ENCODE measurements around the gene SNCG. TPM values are rescaled to one million over a fixed set of nuclear protein-coding genes. Genes with fewer than 3 reads are reported as not detected.
A peak's percentile ranks its signal among the peaks of the same experiment; 100 is the strongest.

SNCG gene
- total RNA-seq, 2 experiments from 2014 or later: not detected

DNA sequence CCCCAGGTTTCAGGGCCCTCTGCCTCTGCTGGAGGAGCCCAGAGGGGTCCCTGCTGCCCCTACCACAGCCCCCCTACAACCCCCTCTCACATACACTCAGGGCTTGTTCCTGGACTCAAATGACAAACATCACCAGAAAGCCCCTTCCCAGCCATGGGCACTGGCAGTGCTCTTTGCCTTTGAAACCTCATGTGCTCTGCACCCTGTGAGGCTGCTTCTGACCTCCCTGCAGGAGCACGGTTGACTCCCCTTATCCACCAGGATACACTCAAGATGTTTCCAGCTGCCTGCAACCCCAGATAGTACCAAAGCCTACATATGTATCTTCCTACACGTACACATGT, 6.4 kb downstream of the SNCG start:
- Mint-ChIP-seq H3K27ac (no peak overlapping the region), H3K4me3 (no peak overlapping the region), H3K9me3 (no peaks in the 10 kb centered on the region), H3K27me3 (peaks cover 11% of the 10 kb centered on the region), H3K4me1 (peaks cover 28% of the 10 kb centered on the region), H3K36me3 (ENCODE audit: low read depth) (no peaks in the 10 kb centered on the region)
- CTCF ChIA-PET: no interaction called here
- DNase-seq: peak; percentile 7
- POLR2A ChIA-PET: interaction anchor here (1.0 kb wide), 1 partner anchor 131 kb away, joined by 3 read pairs; the partner anchor contains the start of gene SHLD2

DNA sequence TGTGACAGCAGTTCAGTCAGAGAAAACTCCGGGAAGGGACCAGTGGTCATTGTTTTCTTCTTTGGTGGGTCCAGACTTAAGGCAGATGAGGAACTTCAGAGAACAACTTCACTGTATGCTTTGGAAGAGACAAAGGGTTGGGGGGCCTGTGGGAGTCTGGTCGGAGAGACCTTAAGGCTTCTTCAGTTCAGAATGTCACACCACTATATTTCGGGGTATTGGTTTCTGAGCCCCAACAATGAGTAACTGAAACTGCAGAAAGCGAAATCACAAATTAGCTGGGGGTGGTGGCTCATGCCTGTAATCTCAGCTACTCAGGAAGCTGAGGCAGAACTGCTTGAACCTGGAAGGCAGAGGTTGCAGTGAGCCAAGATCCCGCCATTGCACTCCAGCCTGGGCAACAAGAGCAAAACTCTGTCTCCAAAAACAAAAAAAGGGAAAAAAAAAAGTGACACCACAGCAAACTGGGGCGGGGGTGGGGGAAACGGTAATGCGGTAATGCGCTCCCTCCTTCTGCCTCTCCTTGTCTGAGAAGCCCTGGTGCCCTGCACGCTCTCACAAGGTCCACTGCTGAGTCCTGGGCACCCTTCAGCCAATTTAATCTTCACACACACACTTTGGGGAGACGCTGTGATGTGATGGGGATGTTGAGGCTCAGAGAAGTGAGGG, 7.7 kb downstream of the SNCG start:
- Mint-ChIP-seq H3K27ac (no peak overlapping the region), H3K36me3 (ENCODE audit: low read depth) (no peaks in the 10 kb centered on the region), H3K4me1 (peaks cover 33% of the 10 kb centered on the region), H3K9me3 (no peaks in the 10 kb centered on the region), H3K27me3 (peaks cover 11% of the 10 kb centered on the region), H3K4me3 (peak overlapping the region; percentile 41)
- DNase-seq: peak; percentile 24
- ChIA-PET POLR2A (interaction anchor here (1.0 to 1.7 kb wide), 6 partner anchors 9 to 129 kb away, joined by 3 to 8 read pairs (median 4); partner anchors contain the start of gene SHLD2), CTCF (interaction anchor here (0.6 to 1.6 kb wide), 12 partner anchors 8 to 273 kb away, joined by 3 to 9 read pairs (median 4); partner anchors contain the start of genes BMPR1A and SNCG)

DNA sequence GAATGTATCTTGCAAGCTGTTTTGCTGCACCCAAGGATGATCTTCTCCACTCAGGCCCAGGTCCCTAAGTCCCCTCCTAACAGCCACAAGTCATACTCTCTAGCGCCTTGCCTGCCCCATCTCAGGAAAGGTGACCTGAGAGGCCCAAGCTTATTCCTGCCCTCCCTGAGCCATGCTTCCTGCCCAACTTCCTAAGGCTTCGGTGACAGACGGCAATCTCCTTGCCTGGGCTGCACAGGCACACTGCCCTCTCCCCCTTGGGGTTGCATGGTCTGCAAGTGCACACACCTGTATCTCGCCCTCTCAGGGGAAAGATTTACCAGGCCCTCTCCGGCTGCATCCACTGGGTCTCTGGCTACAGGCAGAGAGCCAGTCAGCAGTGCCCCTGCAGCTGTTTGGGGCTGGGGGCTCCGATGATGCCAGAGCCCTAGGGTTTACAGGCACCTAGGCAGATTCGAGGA, 9.1 kb downstream of the SNCG start:
- no peak overlapping the region for H3K4me3 Mint-ChIP-seq
- no peak for DNase-seq
- CTCF ChIA-PET: interaction anchor here (0.7 to 1.6 kb wide), 5 partner anchors 22 to 274 kb away, joined by 3 to 4 read pairs (median 3); no protein-coding TSS in a partner anchor
- no peaks in the 10 kb centered on the region for H3K36me3 Mint-ChIP-seq (ENCODE audit: low read depth)
- POLR2A ChIA-PET: interaction anchor here (1.0 to 1.3 kb wide), 4 partner anchors 9 to 128 kb away, joined by 3 to 8 read pairs (median 3); partner anchors contain the start of gene SHLD2
- H3K27ac Mint-ChIP-seq: no peak overlapping the region
- peaks cover 19% of the 10 kb centered on the region for H3K27me3 Mint-ChIP-seq
- H3K9me3 Mint-ChIP-seq: no peaks in the 10 kb centered on the region
- peaks cover 40% of the 10 kb centered on the region for H3K4me1 Mint-ChIP-seq

DNA sequence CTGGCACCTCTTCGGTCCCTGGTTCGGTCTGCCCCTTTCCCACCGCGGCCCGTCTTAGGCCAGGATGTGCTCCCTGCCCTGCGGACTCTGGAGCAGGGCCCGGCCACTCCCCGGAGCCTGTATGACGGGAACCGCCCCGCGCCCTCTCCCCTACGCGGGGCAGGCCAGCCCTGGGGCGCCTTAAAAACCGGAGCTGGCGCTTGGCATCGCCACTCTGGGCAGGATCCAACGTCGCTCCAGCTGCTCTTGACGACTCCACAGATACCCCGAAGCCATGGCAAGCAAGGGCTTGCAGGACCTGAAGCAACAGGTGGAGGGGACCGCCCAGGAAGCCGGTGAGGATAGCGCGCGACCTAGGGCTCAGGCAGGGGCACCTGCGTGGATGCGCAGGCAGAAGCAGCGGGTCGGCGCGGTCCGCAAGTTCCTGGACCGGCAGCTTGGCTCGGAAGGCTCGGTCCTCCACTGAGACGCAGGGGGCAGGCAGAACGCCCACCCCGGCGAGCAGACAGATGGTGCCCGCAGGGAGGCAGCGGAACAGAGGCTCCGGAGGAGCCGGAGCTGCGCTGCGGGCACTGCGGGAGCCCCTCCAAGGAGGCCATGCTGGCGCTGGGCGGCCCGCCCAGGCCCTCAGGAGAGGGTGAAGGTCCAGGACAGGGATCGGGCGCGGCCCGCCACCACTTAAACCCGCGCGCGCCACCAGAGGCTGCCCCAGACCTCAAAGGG, 10.0 kb downstream of the SNCG start, which contains the start of gene ADIRF:
Gene ADIRF (plus strand): TSS at position 212 of the 723 bp plus-strand sequence. CDS start 63 bp downstream, at position 275.
- no peaks in the 10 kb centered on the region for H3K36me3 Mint-ChIP-seq (ENCODE audit: low read depth)
- H3K4me1 Mint-ChIP-seq: peaks cover 44% of the 10 kb centered on the region
- no peak for DNase-seq
- no peak within 1 kb of the TSS for H3K27ac Mint-ChIP-seq
- POLR2A ChIA-PET: interaction anchor here (1.0 to 1.5 kb wide), 4 partner anchors 8 to 126 kb away, joined by 3 to 7 read pairs (median 4); partner anchors contain the start of genes GLUD1 and SHLD2
- H3K4me3 Mint-ChIP-seq: peak within 1 kb of the TSS; percentile 24
- CTCF ChIA-PET: interaction anchor here (0.9 to 2.6 kb wide), 2 partner anchors 8 to 29 kb away, joined by 3 to 12 read pairs; no protein-coding TSS in a partner anchor
- peaks cover 28% of the 10 kb centered on the region for H3K27me3 Mint-ChIP-seq
- H3K9me3 Mint-ChIP-seq: no peaks in the 10 kb centered on the region

DNA sequence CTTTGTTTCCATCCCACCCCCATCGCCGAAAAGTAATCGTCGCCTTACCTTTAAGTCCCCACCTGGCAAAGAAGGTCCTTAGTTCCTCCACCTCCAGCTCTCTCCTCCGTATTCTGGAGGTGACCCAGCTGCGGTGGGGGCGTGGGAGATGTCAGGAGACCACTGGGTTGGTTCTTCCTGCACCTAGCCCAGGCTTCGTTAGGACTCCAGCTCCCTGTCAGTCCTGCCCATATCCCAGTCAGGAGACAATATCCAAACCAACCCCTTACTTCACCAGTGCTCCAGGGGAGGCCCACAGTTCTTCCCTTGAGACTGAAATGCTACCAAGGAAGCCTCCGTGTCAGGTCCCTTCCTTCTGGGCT, 10.6 kb downstream of the SNCG start:
- Mint-ChIP-seq H3K36me3 (ENCODE audit: low read depth) (no peaks in the 10 kb centered on the region), H3K4me3 (no peak overlapping the region), H3K27me3 (peaks cover 30% of the 10 kb centered on the region), H3K4me1 (peaks cover 44% of the 10 kb centered on the region), H3K9me3 (no peaks in the 10 kb centered on the region), H3K27ac (no peak overlapping the region)
- no peak for DNase-seq
- POLR2A ChIA-PET: interaction anchor here (1.2 to 1.5 kb wide), 3 partner anchors 9 to 126 kb away, joined by 3 to 7 read pairs (median 4); partner anchors contain the start of genes GLUD1 and SHLD2
- CTCF ChIA-PET: interaction anchor here (2.6 kb wide), 1 partner anchor 8 kb away, joined by 12 read pairs; no protein-coding TSS in a partner anchor

DNA sequence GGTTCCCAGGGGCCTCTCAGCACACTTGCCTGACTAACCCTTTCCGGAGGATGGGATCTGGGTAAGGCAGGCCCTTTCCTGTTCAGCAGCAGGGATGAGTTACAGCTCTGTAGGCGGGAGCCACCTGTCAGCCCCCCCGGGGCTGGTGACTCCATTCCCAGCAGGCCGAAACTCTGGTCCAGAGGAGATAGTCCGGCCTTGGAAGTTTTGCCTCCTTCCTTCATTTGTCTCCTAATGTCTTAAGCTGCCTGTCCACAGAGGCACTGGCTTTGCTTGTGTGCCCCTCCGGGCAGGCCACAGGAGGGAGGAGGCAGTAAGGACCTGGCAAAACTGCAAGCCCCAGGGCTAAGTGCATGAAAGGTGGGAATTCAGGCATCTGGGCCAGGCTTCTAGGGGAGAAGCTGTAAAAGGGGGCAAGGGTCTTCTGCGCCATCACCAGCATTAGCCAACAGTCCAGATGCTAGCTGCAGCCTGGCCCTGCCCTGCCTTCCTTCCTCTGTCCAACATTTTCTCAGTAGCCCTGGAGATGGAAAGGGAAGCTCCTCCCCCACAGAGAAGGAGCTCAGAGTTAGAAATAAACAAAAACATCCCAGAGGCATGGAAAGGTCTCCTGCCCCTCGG, 11.1 kb downstream of the SNCG start:
- POLR2A ChIA-PET: interaction anchor here (0.7 to 1.5 kb wide), 3 partner anchors 9 to 125 kb away, joined by 3 to 7 read pairs (median 4); partner anchors contain the start of genes GLUD1 and SHLD2
- no peaks in the 10 kb centered on the region for H3K36me3 Mint-ChIP-seq (ENCODE audit: low read depth)
- H3K4me1 Mint-ChIP-seq: peaks cover 44% of the 10 kb centered on the region
- no peaks in the 10 kb centered on the region for H3K9me3 Mint-ChIP-seq
- peak overlapping the region; percentile 24 for H3K4me3 Mint-ChIP-seq
- H3K27me3 Mint-ChIP-seq: peaks cover 34% of the 10 kb centered on the region
- DNase-seq: no peak
- CTCF ChIA-PET: interaction anchor here (1.4 to 2.6 kb wide), 2 partner anchors 9 to 30 kb away, joined by 5 to 12 read pairs; no protein-coding TSS in a partner anchor
- H3K27ac Mint-ChIP-seq: no peak overlapping the region

DNA sequence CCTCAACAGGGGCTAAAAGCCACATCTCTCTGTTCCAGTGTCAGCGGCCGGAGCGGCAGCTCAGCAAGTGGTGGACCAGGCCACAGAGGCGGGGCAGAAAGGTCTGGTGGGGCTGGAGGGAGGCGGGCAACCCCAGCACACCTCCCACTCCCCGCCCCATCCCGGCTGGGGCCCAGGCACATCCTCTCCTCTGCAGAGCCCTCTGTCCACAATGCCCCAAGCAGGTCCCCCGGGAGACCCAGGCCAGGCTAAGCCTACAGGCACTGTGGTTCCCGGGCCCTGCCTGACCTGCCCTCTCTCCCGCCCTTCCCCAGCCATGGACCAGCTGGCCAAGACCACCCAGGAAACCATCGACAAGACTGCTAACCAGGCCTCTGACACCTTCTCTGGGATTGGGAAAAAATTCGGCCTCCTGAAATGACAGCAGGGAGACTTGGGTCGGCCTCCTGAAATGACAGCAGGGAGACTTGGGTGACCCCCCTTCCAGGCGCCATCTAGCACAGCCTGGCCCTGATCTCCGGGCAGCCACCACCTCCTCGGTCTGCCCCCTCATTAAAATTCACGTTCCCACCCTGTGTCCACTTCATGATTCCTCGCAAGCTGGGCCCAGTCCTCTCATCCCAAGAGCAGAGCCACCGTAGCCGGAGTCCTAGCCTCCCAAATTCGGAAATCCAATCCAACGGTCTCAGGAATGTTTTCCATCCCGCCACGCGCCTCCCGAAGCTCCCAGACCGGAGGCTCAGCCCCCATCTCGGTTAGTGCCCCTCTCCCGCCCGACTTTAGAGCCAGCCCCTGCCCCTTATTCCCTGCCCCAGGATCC, 12.0 kb downstream of the SNCG start:
- DNase-seq: no peak
- Mint-ChIP-seq H3K36me3 (ENCODE audit: low read depth) (no peaks in the 10 kb centered on the region), H3K9me3 (no peaks in the 10 kb centered on the region), H3K4me3 (peak overlapping the region; percentile 69), H3K27me3 (peaks cover 35% of the 10 kb centered on the region), H3K27ac (peak overlapping the region; percentile 61), H3K4me1 (peaks cover 44% of the 10 kb centered on the region)
- CTCF ChIA-PET: interaction anchor here (1.2 to 2.6 kb wide), 4 partner anchors 10 to 125 kb away, joined by 3 to 12 read pairs (median 4); partner anchors contain the start of gene SHLD2
- POLR2A ChIA-PET: interaction anchor here (0.7 to 1.5 kb wide), 9 partner anchors 12 to 534 kb away, joined by 3 to 24 read pairs (median 4); partner anchors contain the start of genes GLUD1, MINPP1, SHLD2 and SNCG

DNA sequence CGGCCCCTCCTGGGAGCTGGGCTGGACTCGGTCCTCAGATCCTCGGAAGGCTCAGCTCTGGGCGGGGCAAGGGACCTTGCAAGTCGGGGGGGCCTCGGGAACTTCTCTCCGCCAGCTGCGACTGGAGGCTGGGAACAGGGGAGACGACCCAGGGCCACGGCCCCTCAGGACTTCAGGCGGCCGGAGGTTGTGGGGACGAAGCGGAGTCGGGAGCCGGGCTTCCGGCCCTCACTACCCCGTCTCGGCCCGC, 12.5 kb downstream of the SNCG start:
- Mint-ChIP-seq H3K36me3 (ENCODE audit: low read depth) (no peaks in the 10 kb centered on the region), H3K27ac (peak overlapping the region; percentile 61)
- POLR2A ChIA-PET: interaction anchor here (0.6 to 1.5 kb wide), 8 partner anchors 12 to 534 kb away, joined by 3 to 24 read pairs (median 4); partner anchors contain the start of genes GLUD1, MINPP1, SHLD2 and SNCG

DNA sequence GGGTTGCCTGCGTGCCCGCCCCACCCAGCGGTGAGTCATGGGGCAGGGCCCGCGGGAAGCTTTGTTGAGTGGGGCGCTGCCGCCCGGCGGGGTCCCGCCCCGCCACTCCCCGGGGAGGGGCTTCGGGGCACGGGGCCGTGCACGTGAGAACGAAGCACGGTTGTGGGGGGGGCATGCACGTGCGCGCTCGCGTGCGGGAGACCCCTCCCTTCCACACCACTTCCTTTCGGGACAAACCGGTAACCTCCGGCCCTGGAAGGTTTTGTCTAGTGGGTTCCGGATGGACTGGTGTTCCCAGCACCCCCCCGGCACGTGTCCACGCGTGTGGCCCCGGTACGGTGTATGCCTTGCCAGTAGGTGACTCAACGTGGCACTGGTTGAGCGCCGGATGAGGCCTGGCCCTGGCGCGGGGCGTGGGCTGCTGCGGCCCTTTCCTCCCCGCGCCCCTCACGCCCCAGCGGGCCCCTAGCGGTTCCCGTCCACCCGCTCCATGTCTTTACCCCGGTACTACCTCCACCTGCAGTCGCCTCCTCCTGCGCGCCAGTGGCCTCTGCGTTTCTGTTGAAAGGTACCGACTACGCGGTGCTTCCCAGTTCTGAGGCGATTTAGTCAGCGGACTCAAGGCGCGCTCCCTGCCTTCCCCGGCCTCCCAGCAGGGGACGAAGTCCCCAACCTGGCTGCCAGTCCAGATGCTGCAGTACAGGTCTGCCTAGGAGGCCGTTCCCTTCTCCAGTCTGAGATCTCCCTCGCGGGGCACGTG, 13.0 kb downstream of the SNCG start:
- CTCF ChIA-PET: interaction anchor here (1.2 to 1.4 kb wide), 3 partner anchors 32 to 124 kb away, joined by 3 to 5 read pairs (median 4); partner anchors contain the start of gene SHLD2
- H3K27ac Mint-ChIP-seq: peak overlapping the region; percentile 52
- H3K27me3 Mint-ChIP-seq: peaks cover 35% of the 10 kb centered on the region
- H3K36me3 Mint-ChIP-seq (ENCODE audit: low read depth): no peaks in the 10 kb centered on the region
- peaks cover 35% of the 10 kb centered on the region for H3K4me1 Mint-ChIP-seq
- no peaks in the 10 kb centered on the region for H3K9me3 Mint-ChIP-seq
- DNase-seq: peak; percentile 88
- POLR2A ChIA-PET: interaction anchor here (0.6 to 1.5 kb wide), 7 partner anchors 13 to 533 kb away, joined by 3 to 24 read pairs (median 4); partner anchors contain the start of genes GLUD1, MINPP1, SHLD2 and SNCG
- H3K4me3 Mint-ChIP-seq: peak overlapping the region; percentile 72

More for the DNA sequence above, 12.5 kb downstream of the SNCG start:
- Mint-ChIP-seq H3K9me3 (no peaks in the 10 kb centered on the region), H3K4me1 (peaks cover 40% of the 10 kb centered on the region), H3K27me3 (peaks cover 35% of the 10 kb centered on the region), H3K4me3 (peak overlapping the region; percentile 69)
- CTCF ChIA-PET: interaction anchor here (1.2 to 1.4 kb wide), 3 partner anchors 31 to 125 kb away, joined by 3 to 5 read pairs (median 4); partner anchors contain the start of gene SHLD2
- no peak for DNase-seq

DNA sequence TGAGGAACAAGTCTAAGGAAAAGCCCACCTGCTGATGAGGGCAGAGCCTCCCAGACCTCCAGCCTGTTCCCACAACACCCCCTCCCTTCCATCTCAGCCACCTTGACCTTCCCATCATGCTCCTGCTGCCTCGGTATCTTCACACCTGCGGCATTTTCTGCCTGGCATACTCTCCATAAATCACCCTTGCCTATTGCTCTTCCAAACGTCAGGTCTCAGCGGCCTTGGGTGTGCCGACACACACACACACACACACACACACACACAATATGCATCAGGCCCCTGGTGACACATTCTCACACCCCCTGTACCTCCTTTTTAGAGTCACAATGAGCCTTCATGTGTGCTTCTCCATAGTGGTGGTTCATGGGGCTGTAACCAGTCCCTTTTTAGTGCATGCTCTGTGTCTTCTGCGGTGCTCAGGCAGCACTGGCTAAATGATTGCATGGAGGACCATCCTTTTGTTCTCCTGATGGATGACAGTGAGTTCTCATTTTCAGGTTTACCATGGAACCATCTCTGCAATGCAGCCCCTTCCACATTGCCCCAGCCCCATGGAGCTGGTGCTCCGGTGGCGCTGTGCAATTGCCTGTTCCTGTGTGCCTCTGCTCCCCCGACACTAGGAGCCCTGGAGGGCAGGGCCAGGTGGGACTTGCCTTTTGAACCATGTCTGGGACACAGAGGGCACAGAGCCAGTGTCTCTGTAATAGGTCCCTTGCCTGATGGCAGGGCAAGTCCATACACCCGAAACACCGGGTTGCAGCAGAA, 14.4 kb downstream of the SNCG start:
- H3K36me3 Mint-ChIP-seq (ENCODE audit: low read depth): no peaks in the 10 kb centered on the region
- H3K4me3 Mint-ChIP-seq: peak overlapping the region; percentile 24
- POLR2A ChIA-PET: no interaction called here
- CTCF ChIA-PET: no interaction called here
- H3K9me3 Mint-ChIP-seq: no peaks in the 10 kb centered on the region
- peaks cover 32% of the 10 kb centered on the region for H3K27me3 Mint-ChIP-seq
- no peak for DNase-seq
- peaks cover 23% of the 10 kb centered on the region for H3K4me1 Mint-ChIP-seq
- no peak overlapping the region for H3K27ac Mint-ChIP-seq
